ENCODE data around the gene LONRF2. TPM values are rescaled to one million over a fixed set of nuclear protein-coding genes. Genes with fewer than 3 reads are reported as not detected.

LONRF2 gene
- total and polyA plus RNA-seq, 2 of the 4 experiments (the other 2 are of a cell fraction): 0.19 to 0.54 TPM

- H3K36me3 ChIP-seq (ENCODE audit: control insufficient read depth, insufficient read depth, low read length): no peaks in the 10 kb centered on the region
- H3K79me1 ChIP-seq (ENCODE audit: low read depth in 1 of 2, low read length in 2 of 2): no peaks in the 10 kb centered on the region; a peak in 1 of 4 replicates
- no peak overlapping the region for H2BK15ac ChIP-seq (ENCODE audit: low read depth, low read length)
- no peak overlapping the region for H3K4ac ChIP-seq (ENCODE audit: low read depth, low read length)
- no peak overlapping the region for H3K4me3 ChIP-seq (ENCODE audit: insufficient read depth, low read depth, low read length)
- no peak overlapping the region for H4K5ac ChIP-seq (ENCODE audit: low read depth, low read length)
- ChIA-PET CTCF (no interaction called here), POLR2A (ENCODE audit: unreplicated experiment) (no interaction called here)
- no peaks in the 10 kb centered on the region for H3K4me1 ChIP-seq (ENCODE audit: control insufficient read depth, insufficient read depth, low read length)
- no peak overlapping the region for H2BK5ac ChIP-seq (ENCODE audit: low read depth, low read length, poor library complexity, severe bottlenecking)
- TF ChIP-seq MXI1 (IDR thresholded peaks at IDR 0.05; ENCODE audit: borderline replicate concordance, low read depth, low read length) (no peak), RFX5 (IDR thresholded peaks at IDR 0.05; ENCODE audit: low read depth, low read length) (no peak), USF2 (IDR thresholded peaks at IDR 0.05; ENCODE audit: low read depth, low read length) (no peak), MAZ (IDR thresholded peaks at IDR 0.05; ENCODE audit: borderline replicate concordance, low read depth, low read length) (no peak), SMC3 (IDR thresholded peaks at IDR 0.05; ENCODE audit: low read depth, low read length) (no peak), MAFK (IDR thresholded peaks at IDR 0.05; ENCODE audit: low read depth, low read length) (no peak)
- no peak overlapping the region for H2AFZ ChIP-seq (replicated peaks; ENCODE audit: low read length, poor library complexity)
- intact Hi-C loops (cut with micrococcal nuclease) (no loop called here), dilution Hi-C loops (cut with HindIII; ENCODE audit: low sequenced_read_pairs, unreplicated experiment) (no loop called here), in situ Hi-C loops (cut with MboI; ENCODE audit: low sequenced_read_pairs) (no loop called here)
- H4K20me1 ChIP-seq (ENCODE audit: insufficient read depth, low read length): no peaks in the 10 kb centered on the region
- ATAC-seq (ENCODE audit: low read depth): no peak
- no peak overlapping the region for H3K4me2 ChIP-seq (ENCODE audit: low read depth, low read length)
- no peak overlapping the region for H3K56ac ChIP-seq (ENCODE audit: extremely low read depth, insufficient read depth, low read length)
- H3K27me3 ChIP-seq (ENCODE audit: control insufficient read depth, insufficient read depth, low read length): peaks cover 9% of the 10 kb centered on the region
- no TSS peak for BruUV-seq (replicated peaks)
- no peak overlapping the region for H3K23ac ChIP-seq (ENCODE audit: low read depth, low read length)
- no peak overlapping the region for H2AK5ac ChIP-seq (ENCODE audit: low read depth, low read length)
- H3K9me1 ChIP-seq (ENCODE audit: insufficient read depth, low read length): no peaks in the 10 kb centered on the region
- H3K18ac ChIP-seq (ENCODE audit: low read depth, low read length): no peak overlapping the region
- no peak overlapping the region for H3K14ac ChIP-seq (replicated peaks; ENCODE audit: low read depth, low read length)
- 0% methylated on average over 1 of the region's 4 CpGs; no CpG with 5 or more reads in 1 of the 2 experiments for WGBS, 2 experiments (ENCODE audit: extremely low coverage in 2 of 2, insufficient read length in 1 of 2)
- H4K91ac ChIP-seq (ENCODE audit: insufficient read depth, low read depth, low read length): no peak overlapping the region
- DNase-seq: no peak
- H3K9me3 ChIP-seq (ENCODE audit: control insufficient read depth, insufficient read depth, low read length): no peaks in the 10 kb centered on the region
- H2BK20ac ChIP-seq (ENCODE audit: low read depth, low read length): no peak overlapping the region
- no peak overlapping the region for H2BK120ac ChIP-seq (ENCODE audit: low read depth, low read length)
- H3K27ac ChIP-seq (ENCODE audit: insufficient read depth, low read length): no peak overlapping the region
- H3K9ac ChIP-seq (ENCODE audit: low read depth, low read length): no peak overlapping the region
- H2AK9ac ChIP-seq (replicated peaks; ENCODE audit: low read depth, low read length, poor library complexity): no peak overlapping the region
- no peak overlapping the region for H4K8ac ChIP-seq (ENCODE audit: low read depth in 2 of 2, low read length in 2 of 2)
Observed at GRCh38 chr2:100309973-100310719, 12.2 kb downstream of the LONRF2 start.

Measured in IMR-90 (cell line).